ENCODE data around the gene GRIK1. TPM values are rescaled to one million over a fixed set of nuclear protein-coding genes. Genes with fewer than 3 reads are reported as not detected.

Gene GRIK1
- polyA plus RNA-seq, 1 donor (not counting 4 experiments of a cell fraction or from before 2014, with no cell fraction given): not detected

DNA sequence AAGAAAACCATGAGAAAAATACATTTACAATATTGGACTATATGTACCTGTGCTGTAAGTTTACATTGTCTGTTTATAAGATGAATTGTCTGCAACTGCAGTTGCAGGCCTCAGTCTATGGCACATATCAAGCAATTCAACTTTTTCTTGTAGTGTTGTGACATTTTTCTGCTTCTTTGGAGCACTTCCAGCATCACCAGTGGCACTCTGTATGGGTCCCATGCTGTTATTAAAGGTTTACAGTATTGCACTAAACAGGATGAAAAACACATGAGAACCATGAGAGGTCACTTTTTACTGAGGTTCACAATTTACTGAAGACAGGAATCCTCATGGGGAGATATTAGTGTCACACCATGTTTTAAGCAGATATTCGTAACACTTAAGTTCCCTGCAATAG lies 118.6 kb downstream of the GRIK1 start:
- dilution Hi-C loops (cut with MboI; ENCODE audit: extremely low pct_ligation_motif_present, low sequenced_read_pairs): no loop called here
- no peak for DNase-seq (ENCODE audit: low read depth, low spot score)
- H4K20me1 ChIP-seq (ENCODE audit: control insufficient read depth, extremely low read depth, insufficient read depth, low read length): no peaks in the 10 kb centered on the region
- TF ChIP-seq, protein P1, sequence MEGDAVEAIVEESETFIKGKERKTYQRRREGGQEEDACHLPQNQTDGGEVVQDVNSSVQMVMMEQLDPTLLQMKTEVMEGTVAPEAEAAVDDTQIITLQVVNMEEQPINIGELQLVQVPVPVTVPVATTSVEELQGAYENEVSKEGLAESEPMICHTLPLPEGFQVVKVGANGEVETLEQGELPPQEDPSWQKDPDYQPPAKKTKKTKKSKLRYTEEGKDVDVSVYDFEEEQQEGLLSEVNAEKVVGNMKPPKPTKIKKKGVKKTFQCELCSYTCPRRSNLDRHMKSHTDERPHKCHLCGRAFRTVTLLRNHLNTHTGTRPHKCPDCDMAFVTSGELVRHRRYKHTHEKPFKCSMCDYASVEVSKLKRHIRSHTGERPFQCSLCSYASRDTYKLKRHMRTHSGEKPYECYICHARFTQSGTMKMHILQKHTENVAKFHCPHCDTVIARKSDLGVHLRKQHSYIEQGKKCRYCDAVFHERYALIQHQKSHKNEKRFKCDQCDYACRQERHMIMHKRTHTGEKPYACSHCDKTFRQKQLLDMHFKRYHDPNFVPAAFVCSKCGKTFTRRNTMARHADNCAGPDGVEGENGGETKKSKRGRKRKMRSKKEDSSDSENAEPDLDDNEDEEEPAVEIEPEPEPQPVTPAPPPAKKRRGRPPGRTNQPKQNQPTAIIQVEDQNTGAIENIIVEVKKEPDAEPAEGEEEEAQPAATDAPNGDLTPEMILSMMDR (optimal IDR thresholded peaks at IDR 0.05 in 1 of 3, IDR thresholded peaks at IDR 0.05 in 1 of 3, conservative IDR thresholded peaks at IDR 0.05 in 1 of 3; ENCODE audit: extremely low read depth in 1 of 3, insufficient read depth in 2 of 3, low read length in 3 of 3): no peak
- TF ChIP-seq EZH2 (IDR thresholded peaks at IDR 0.05; ENCODE audit: low read length): no peak
- no peaks in the 10 kb centered on the region for H3K9me3 ChIP-seq (ENCODE audit: control insufficient read depth, low read depth, low read length)
- no peak overlapping the region for H3K9ac ChIP-seq (ENCODE audit: control insufficient read depth, extremely low read depth, insufficient read depth, low read length)
- H3K4me2 ChIP-seq (ENCODE audit: control insufficient read depth, extremely low read depth, insufficient read depth, low read depth, low read length): no peak overlapping the region
- no peaks in the 10 kb centered on the region for H3K27me3 ChIP-seq (ENCODE audit: control insufficient read depth, extremely low read depth, insufficient read depth, low read length)
- no peaks in the 10 kb centered on the region for H3K79me2 ChIP-seq (ENCODE audit: control insufficient read depth, insufficient read depth, low read length)
- no peak for FAIRE-seq
- H3K36me3 ChIP-seq (ENCODE audit: control insufficient read depth in 2 of 2, extremely low read depth in 1 of 2, insufficient read depth in 2 of 2, low read length in 2 of 2): no peaks in the 10 kb centered on the region
- no peaks in the 10 kb centered on the region for H3K9me1 ChIP-seq (ENCODE audit: control insufficient read depth, extremely low read depth, insufficient read depth, low read length)
- no peak overlapping the region for H2AFZ ChIP-seq (ENCODE audit: control insufficient read depth, low read length)
- H3K4me3 ChIP-seq (ENCODE audit: control insufficient read depth in 2 of 3, extremely low read depth in 1 of 3, insufficient read depth in 2 of 3, low read depth in 1 of 3, low read length in 3 of 3): no peak overlapping the region
- H3K4me1 ChIP-seq (ENCODE audit: control insufficient read depth, extremely low read depth, insufficient read depth, low read length): peaks cover 7% of the 10 kb centered on the region
- no peak overlapping the region for H3K27ac ChIP-seq (ENCODE audit: control insufficient read depth, insufficient read depth, low read length)

DNA sequence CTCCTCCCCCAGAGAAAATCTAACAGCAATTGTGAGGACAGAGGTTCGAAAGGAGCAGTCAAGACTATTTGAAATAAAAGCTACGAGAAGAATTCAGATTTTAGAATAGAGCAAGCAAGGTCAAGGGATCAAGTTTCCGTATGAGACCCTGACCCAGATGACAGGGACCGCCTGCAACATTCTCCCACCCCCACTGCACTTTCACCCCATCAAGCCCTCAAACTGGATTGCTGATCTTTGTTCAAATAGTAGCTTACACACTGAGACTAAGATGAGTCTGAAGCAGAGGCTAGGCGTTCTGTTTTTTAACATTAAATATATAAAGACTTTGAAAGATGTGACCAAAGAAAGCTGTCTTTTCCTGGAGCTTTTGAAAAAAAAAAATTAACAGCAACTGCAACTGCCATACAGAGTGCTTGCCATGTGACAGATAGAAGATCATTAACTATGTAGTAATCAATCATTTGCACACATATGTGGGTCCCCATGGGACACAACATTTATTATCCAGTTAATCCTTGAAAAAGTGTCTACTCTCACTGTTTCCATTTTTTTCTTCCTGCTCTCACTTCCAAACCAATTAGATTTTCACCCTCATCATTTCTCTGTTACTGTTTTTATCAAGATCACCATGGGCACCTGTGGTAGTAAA lies 120.0 kb downstream of the GRIK1 start:
- dilution Hi-C loops (cut with MboI; ENCODE audit: extremely low pct_ligation_motif_present, low sequenced_read_pairs): no loop called here
- FAIRE-seq: no peak

More for the DNA sequence above, 120.0 kb downstream of the GRIK1 start:
- Histone ChIP-seq H3K4me1 (ENCODE audit: control insufficient read depth, extremely low read depth, insufficient read depth, low read length) (no peaks in the 10 kb centered on the region), H4K20me1 (ENCODE audit: control insufficient read depth, extremely low read depth, insufficient read depth, low read length) (no peaks in the 10 kb centered on the region), H3K27ac (ENCODE audit: control insufficient read depth, insufficient read depth, low read length) (no peak overlapping the region), H3K4me2 (ENCODE audit: control insufficient read depth, extremely low read depth, insufficient read depth, low read depth, low read length) (no peak overlapping the region), H3K9ac (ENCODE audit: control insufficient read depth, extremely low read depth, insufficient read depth, low read length) (no peak overlapping the region), H3K9me1 (ENCODE audit: control insufficient read depth, extremely low read depth, insufficient read depth, low read length) (no peaks in the 10 kb centered on the region), H3K4me3 (ENCODE audit: control insufficient read depth in 2 of 3, extremely low read depth in 1 of 3, insufficient read depth in 2 of 3, low read depth in 1 of 3, low read length in 3 of 3) (no peak overlapping the region), H3K79me2 (ENCODE audit: control insufficient read depth, insufficient read depth, low read length) (no peaks in the 10 kb centered on the region), H3K36me3 (ENCODE audit: control insufficient read depth in 2 of 2, extremely low read depth in 1 of 2, insufficient read depth in 2 of 2, low read length in 2 of 2) (no peaks in the 10 kb centered on the region), H2AFZ (ENCODE audit: control insufficient read depth, low read length) (no peak overlapping the region), H3K9me3 (ENCODE audit: control insufficient read depth, low read depth, low read length) (no peaks in the 10 kb centered on the region), H3K27me3 (ENCODE audit: control insufficient read depth, extremely low read depth, insufficient read depth, low read length) (no peaks in the 10 kb centered on the region)
- TF ChIP-seq, protein P1 (optimal IDR thresholded peaks at IDR 0.05 in 1 of 3, IDR thresholded peaks at IDR 0.05 in 1 of 3, conservative IDR thresholded peaks at IDR 0.05 in 1 of 3; ENCODE audit: extremely low read depth in 1 of 3, insufficient read depth in 2 of 3, low read length in 3 of 3): no peak
- no peak for TF ChIP-seq EZH2 (IDR thresholded peaks at IDR 0.05; ENCODE audit: low read length)
- no peak for DNase-seq (ENCODE audit: low read depth, low spot score)

Measured in keratinocyte (primary cell).